ENCODE results near the gene ATP5F1D. TPM values are rescaled to one million over a fixed set of nuclear protein-coding genes. Genes with fewer than 3 reads are reported as not detected.
"Not testable (repeated sequence)": the region's sequence is repeated elsewhere in the genome, so short reads cannot be mapped to it uniquely, and the experiment has no call there.

The ATP5F1D gene
- total RNA-seq, 1 experiment from 2014 or later: 51.3 TPM

DNA sequence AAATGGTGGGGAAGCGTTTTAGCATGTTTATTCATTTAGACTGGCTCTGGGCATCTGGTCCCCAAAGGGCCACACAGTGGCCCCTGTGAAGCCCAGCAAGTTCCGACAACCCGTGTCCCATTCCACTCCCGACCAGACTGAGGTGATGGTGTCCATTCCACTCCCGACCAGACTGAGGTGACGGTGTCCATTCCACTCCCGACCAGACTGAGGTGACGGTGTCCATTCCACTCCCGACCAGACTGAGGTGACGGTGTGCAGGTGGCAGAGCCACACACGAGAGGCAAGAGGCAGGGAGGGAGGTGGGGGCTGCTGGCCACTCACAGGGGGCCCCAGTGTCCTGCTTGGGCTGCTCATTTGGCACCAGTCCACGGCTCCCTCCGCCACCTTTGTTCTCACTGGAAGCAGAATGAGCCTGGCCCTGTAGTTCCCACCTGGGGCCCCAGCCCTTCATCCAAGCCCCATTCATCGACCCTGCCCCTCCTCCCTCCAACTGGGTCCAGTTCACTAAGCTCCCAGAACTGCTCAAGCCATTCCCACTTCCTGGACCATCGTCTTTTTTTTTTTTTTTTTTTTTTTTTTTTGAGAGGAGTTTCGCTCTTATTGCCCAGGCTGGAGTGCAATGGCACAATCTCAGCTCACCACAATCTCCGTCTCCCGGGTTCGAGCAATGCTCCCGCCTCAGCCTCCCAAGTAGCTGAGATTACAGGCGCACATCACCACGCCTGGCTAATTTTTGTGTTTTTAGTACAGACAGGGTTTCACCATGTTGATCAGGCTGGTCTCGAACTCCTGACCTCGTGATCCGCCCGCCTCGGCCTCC is 4.9 kb downstream of the ATP5F1D start:
- not testable (repeated sequence) for DNase-seq (ENCODE audit: low read depth)

DNA sequence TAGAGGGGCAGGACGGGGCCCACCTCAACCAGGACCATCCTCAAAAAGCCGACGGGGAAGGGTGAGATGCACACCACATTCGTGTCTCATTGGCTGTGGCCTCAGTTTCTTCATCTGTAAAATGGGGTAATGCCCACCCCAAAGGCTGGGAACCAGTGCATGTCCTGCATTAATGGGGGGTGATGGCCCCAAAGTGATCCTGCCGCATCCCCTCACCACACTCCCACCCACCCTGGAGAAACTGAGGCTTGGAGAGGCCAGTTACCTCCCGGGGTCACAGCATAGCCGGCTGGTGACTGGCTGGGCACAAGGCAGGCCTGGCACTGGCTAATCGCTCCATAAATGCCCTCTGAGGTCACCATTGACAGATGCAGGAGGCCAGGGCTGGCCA is 6.2 kb downstream of the ATP5F1D start:
- DNase-seq (ENCODE audit: low read depth): no peak

DNA sequence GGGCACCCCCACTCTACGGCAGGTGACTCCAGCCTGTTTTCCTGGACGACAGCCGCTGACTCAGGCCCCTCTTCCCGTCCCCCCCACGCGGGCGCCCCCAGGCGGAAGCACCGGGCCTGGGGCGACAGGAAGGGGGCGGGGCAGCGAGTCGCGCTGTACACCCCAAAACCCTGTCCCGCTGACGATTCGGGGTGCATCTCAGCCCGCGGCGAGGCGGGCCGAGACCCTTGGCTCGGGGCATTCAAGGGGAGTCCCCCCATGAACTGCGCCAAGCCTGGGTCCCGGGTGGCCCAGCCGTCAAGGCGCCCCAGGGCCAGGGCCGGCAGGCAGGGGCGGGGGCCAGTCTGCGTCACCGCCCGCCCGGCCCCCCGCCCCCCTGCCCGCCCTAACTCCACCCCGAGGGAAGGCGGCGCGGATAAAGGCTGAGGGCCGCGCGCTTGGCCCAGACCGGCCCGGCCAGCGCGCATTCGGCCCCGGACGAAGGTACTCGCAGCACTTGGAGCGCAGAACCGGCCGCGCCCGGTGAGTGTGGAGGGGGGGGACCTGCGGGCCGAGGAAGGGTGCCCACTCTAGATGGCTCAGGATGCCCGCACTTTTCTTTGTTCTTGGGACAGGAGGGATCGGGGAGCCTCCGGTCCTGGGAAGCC is 6.7 kb downstream of the ATP5F1D start, which contains the start of gene MIDN:
Gene MIDN (plus strand): TSS at position 445 of the 647 bp plus-strand sequence. CDS start 1,714 bp downstream, outside the sequence.
- DNase-seq (ENCODE audit: low read depth): peak; percentile 91

DNA sequence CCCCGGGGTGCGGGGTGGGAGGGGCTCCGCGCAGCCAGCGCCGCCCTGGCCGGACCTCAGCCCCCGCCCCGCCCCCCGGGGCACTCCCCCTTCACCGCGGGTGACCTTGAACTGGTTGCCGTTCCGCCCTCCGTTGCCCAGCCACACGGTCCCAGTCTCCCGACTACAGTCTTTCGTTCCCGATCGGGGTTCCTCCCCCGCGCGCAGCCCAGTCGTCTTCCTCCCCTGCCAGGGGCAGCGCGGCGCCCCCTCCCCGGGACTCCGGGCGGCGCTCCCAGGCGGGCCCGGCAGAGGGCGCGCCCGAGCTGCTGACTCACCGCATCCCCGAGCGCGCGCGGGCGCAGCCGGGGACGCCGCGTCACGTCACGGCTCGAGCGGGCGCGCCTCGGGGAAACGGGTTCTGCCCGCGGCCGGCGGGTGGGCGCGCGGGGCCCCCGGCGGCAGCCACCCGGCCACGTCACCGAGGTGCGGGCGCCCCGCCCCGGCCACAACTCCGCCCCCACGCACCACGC is 7.3 kb downstream of the ATP5F1D start:
- DNase-seq (ENCODE audit: low read depth): no peak

DNA sequence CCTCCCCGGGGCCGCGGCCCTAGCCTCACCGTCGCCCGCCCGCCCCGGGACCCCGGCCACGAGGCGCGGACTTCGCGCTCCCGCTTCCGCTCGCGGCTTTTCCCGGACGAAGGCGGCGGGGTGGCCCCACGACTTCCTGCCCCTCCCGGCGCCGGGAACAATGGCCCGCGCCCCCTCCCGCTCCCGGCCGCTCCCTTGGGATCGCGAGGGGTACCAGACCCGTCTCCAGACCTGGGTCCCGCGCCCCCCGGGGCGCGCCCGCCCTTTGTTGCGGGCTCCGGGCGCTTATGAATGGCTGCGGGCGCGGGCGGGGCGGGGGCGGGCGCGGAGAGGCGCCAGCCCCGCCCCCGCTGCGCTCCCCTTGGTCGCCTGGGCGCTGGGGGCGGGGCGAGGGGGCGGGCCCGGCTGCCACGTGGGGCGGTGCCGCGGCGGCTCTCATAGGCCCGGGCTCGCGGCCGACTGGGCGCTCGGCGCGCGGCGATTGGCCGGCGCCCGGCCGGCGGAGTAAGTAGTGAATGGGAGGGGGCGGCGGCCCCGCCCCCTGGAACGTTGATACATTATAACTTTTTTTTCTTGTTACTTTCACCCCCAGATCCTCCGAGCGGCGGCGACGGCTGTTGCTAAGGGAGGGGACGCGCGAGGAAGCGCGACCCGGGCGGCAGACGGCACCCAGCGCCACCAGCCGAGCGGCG is 7.9 kb downstream of the ATP5F1D start:
- peak; percentile 95 for DNase-seq (ENCODE audit: low read depth)

DNA sequence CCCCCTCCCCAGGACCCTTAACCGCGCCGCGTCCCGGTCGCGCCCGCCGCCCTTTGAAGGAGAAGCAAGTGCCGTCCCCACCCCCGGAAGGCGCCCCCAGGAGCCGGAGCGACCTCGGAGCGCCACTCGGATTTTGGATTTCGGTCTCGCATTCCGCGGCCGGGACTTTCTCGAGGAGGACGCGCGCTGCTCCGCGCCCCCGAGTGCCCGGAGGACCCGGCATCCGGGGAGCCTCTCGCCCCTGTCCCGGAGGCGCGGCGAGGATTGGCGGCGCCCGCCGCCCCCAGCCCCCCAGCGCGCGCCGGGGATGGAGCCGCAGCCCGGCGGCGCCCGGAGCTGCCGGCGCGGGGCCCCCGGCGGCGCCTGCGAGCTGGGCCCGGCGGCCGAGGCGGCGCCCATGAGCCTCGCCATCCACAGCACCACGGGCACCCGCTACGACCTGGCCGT is 8.5 kb downstream of the ATP5F1D start:
- DNase-seq (ENCODE audit: low read depth): no peak

DNA sequence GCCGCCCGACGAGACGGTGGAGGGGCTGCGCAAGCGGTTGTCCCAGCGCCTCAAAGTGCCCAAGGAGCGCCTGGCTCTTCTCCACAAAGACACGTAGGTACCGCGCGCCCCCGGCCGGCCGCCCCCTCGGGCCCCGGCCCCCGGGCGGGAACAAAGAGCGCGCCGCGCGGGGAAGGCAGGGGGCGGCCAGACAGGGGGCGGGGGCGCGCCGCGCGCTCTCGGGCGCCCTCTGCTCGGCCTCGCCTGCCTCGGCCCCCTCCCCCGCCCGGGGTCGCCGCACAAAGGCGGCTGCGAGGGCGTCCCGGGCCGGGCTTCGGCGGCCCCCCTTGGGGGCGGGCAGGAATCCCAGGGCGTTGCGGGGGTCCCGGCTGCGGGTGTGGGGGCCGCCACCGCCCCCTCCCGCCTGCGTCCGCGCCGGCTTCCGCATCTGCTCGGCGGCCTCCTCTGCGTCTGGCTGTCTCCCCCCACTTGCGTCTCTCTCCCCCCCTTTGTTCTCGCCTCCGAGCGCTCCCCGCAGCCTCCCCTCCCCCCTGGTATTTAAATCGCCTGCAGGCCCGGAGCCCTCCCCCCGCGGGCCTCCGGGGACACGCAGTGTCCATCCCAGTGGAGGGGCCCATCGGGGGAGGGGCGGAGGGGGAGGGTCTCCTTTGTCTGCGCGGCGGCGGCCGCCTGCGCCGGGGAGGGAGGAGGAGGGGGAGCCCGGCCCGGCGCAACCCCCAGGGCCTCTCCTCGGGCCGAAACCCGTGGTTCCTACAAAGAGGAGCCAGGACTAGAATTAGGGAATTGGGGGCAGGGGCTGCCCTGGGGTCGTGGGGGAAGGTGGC is 9.1 kb downstream of the ATP5F1D start:
- DNase-seq (ENCODE audit: low read depth): peak; percentile 62

DNA sequence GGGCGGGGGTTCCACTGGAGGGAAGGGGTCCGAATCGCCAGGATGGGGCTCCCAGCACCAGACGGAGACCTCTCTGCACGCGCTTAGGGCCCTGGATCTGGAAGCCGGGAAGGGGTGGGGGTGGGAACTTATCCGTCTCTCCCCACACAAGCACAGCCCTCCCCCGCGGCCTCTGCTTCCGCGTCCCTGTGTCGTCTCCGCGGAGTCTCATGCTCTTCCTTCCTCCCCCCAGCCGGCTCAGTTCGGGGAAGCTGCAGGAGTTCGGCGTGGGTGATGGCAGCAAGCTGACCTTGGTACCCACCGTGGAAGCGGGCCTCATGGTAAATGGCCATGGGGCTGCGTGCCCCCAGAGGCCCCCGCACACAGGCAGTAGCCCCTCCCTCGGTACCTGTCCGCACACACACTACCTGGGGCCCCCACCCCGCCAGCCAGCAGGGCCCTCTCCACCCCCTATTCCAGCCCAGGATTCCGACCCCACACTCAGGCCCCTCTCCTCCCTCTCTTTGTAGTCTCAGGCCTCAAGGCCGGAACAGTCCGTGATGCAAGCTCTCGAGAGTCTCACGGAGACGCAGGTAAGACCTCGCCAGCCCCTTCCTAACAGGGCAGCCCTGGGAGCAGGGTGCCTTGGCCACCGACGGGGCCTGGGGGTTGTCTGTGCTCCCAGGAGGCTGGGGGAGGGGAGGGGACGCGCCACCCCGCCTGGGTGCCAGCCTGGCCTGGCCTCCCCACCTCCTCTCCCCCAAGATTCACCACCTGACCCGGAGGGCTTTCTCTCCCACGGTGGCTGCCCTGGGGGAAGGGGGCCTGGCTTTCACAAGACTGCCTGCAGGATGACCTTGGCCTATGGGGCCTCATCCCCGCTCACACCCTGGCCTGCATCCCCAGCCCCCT is 10.0 kb downstream of the ATP5F1D start:
- DNase-seq (ENCODE audit: low read depth): peak; percentile 73

DNA sequence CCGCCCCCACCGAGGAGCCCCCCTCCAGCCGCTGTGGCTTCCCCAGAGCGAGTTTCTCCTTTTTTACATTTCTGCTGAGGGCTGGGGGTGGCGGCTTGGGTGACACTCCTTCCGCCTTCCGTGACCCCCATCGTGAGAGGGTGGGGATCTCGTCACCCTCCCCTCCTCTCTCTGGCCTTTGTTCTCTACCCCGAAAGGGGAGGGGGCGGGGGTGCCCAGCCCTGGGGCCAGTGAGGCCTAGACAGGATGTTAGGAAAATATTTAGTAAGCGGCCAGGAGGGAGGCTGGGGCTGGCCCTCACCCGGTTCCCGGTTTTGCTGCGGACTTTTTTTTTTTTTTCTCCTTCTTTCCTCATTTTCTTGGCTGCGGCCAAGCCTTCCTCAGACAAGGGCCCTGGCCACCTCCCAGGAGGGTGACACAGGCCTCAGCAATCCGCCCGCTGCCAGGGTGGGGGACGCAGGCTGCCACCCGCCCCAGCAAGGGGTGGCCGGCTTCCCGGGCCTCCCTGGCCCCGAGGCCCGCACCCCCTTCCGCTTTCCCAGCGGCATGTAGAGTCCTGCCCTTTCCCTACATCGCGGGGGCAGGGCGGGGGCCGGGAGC is 10.8 kb downstream of the ATP5F1D start:
- peak; percentile 87 for DNase-seq (ENCODE audit: low read depth)

DNA sequence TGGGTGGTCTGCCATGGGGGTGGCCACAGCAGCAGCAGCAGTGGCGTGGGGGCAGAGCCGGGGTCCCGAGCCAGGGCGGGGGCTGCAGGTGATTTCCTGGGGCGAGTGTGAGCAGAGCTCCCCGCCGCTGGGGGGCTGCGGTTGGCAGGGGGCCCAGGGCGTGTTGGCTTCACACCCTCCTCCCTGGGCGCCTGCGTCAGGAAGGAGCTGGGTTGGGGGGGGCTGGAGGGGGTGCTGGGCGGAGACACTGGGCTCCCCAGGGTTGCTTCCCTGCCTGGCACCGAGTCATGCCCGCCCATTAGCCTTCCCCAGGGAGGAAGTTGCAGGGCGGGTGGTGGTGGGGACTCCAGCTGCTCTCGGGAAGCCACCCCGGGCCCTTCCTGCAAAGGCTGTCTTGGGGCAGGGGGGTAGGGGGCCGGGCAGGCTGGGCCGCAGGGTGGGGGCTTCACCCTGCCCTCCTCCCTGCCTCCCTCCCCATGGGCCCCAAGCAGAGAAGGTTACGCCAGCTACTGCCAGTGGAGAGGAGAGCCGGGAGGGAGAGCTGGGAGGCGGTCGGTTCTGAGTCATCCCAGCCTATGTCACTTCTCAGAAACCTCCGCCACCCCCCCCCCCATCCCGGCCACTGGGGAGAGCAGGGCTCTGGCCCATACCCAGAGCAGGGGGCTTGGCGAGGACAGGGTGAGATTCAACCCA is 11.4 kb downstream of the ATP5F1D start:
- DNase-seq (ENCODE audit: low read depth): peak; percentile 96

DNA sequence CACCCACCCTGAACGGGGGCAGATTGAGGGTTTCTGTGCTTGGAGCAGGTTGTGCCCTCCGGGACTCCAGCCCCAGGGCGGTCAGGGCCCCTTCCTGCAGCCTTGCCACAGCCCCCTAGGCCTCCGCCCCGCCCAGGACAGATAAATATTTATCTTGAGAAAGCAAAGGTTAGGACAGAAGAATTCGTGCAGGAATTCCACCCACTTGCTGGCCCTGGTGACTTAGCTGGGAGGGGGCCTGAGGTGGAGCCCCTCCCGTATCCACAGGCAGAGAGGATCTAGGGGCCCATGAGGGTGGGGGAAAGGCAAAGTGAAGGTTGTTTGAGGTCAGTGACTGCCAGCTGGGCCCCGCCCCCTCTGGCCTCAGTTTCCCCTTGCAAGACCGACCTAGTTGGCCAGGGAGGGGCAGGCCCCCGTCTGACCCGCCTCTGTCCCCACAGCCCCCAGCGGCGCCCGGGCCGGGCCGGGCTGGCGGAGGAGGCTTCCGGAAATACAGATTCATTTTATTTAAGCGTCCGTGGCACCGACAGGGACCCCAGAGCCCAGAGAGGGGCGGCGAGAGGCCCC is 12.0 kb downstream of the ATP5F1D start:
- DNase-seq (ENCODE audit: low read depth): no peak

DNA sequence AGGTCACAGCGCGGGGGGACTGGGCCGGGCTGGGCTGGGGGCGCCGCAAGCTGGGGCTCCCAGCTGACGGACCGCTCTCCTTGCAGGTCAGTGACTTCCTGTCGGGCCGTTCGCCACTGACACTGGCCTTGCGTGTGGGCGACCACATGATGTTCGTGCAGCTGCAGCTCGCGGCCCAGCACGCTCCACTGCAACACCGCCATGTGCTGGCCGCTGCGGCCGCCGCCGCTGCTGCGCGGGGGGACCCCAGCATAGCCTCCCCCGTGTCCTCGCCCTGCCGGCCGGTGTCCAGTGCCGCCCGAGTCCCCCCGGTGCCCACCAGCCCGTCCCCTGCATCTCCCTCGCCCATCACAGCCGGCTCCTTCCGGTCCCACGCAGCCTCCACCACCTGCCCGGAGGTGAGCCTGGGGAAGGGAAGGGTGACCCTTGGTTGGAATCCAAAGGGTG is 12.6 kb downstream of the ATP5F1D start:
- DNase-seq (ENCODE audit: low read depth): no peak

DNA sequence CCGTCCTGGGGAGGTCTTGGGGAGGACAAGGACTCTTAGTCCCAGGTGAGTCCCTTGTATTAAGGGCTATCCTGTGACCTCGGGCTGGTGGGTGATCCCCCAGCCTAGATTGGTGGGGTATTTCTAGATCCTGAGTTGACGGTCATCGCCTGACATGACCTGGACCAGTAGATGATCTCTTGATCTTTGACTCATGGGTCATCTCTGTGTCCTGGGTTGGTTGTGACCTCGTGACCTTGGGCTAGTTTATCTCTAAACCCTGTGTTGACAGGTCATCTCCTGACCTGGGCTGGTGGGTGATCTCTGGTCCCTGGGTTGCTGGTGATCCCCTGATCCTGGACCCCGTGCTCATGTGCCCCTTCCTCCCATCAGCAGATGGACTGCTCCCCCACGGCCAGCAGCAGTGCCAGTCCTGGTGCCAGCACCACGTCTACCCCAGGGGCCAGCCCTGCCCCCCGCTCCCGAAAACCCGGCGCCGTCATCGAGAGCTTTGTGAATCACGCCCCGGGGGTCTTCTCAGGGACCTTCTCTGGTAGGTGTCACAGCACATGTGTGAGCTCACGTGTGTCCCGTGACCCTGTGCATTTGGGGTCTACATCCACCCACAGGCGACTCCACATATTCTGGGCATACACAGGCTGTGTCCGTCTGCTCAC is 13.1 kb downstream of the ATP5F1D start:
- DNase-seq (ENCODE audit: low read depth): no peak

DNA sequence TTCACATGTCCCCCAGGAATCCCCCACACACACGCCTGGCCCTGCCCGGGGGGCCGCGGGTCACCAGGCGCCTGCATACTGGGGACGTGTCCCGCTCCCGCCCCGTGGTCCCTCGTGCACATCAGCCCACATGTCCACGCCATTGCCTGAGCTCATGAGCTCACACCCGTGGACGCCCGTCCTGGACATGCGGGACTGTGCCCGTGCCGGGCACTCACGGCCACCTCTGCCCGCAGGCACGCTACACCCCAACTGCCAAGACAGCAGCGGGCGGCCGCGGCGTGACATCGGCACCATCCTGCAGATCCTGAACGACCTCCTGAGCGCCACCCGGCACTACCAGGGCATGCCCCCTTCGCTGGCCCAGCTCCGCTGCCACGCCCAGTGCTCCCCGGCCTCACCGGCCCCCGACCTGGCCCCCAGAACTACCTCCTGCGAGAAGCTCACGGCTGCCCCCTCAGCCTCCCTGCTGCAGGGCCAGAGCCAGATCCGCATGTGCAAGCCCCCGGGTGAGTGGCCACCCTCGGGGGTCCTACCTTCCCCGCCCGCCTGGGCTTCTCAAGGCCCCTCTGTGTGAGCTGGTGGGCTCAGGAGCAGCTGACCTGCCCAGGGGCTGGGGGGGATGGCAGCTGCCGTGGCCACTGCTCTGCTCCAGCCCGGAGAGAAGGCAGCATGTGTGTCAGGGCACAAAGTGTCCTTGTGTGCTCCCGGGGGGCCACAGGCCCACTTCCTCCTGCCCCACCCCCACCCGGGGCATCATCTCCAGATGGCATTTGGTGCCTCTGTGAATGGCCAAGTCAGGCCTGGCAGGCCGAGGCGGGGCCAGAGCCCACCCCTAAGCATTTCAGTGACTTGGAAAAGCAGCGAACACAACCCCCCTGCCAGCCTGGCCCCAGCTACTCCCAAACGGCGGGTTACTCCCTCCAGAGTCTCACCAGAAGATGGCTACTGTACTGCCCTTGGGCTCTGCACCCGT is 13.9 kb downstream of the ATP5F1D start:
- no peak for DNase-seq (ENCODE audit: low read depth)

DNA sequence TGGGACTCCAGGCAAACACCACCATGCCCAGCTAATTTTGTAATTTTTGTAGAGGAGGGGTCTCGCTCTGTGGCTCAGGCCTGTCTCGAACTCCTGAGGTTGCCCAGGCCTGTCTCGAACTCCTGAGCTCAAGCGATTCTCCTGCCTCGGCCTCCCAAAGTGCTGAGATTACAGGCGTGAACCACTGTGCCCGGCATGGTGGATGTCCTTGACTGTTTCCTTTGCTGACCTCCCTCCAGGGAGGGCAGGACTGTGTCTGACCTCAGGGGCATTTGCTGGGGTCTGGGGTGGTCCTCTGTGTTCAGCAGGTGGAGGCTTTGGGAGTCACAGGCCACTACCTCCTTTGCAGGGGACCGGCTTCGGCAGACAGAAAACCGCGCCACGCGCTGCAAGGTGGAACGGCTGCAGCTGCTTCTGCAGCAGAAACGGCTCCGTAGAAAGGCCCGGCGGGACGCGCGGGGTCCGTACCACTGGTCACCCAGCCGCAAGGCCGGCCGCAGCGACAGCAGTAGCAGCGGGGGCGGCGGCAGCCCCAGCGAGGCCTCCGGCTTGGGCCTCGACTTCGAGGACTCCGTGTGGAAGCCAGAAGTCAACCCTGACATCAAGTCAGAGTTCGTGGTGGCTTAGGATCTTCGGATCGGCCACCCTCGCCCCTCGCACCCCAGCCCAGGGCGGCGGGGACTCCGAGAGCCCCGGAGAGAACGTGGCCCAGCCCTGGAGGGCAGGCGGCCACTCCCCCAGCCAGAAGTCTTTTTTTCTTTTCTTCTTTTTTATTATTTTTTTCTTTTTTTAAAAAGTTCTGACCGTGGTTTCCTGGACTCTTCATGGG is 15.3 kb downstream of the ATP5F1D start:
- no peak for DNase-seq (ENCODE audit: low read depth)
